HG02763 (cell line): ENCODE measurements around the gene PUM2.

Experiments
- ATAC-seq: cut with Tn5 transposase; IDR thresholded peaks from one replicate; pipeline ENCODE4 v1.9.1; 2021; ENCODE audit warnings: mild to moderate bottlenecking, moderate library complexity; ENCODE audit not compliant: unreplicated experiment

The PUM2 gene

GRCh38 chr2:20346565-20347381 lies 3.9 kb downstream of the PUM2 start:
- no peak for ATAC-seq

DNA sequence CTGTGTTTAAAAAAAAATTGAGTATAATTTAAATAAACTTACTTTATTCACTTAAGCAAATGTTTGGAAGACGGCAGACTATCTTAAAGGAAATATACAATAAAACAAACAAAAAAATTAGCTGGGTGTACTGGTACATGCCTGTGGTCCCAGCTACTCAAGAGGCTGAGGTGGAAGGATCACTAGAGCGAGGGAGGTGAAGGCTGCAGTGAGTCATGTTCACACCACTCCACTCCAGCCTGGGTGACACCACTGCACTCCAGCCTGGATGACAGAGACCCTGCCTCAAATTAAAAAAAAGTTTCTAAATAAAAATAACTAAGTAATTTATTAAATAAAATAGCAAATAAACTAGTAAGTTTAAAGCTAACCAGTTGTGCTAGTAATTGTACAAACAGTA lies 7.5 kb downstream of the PUM2 start:
- ATAC-seq: no peak

- ATAC-seq: no peak
Measured at GRCh38 chr2:20339012-20339411, 11.6 kb downstream of the PUM2 start.

DNA sequence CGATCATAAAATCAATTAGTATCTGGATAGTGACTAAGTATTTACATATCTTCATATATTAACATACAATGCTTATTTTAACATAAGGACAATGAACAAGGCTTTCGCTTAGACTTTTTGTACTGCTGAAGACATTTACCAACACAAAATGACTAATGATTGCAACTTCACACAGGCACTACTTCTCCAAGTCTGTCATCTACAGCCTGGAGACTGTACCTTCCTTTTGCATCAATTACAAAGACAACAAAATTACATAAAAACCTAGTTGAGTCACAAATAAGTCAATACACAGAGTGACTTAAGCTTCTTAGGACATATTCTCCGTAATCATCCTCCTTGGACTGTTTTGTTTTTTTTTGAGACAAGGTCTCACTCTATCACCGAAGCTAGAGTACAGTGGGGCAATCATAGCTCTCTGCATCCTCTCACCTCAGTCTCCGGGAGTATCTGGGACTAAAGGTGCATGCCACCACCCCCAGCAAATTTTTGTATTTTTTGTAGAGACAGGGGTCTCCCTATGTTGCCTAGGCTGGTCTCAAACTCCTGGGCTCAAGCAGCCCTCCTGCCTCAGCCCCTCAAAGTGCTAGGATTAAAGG lies 15.9 kb downstream of the PUM2 start:
- ATAC-seq: no peak

- ATAC-seq: no peak
Measured at GRCh38 chr2:20333738-20334137, 16.9 kb downstream of the PUM2 start.

- ATAC-seq: no peak
Measured at GRCh38 chr2:20330192-20330591, 20.5 kb downstream of the PUM2 start.

GRCh38 chr2:20327370-20327769 lies 23.3 kb downstream of the PUM2 start:
- ATAC-seq: no peak

GRCh38 chr2:20326163-20326780 lies 24.4 kb downstream of the PUM2 start:
- ATAC-seq: peak; percentile 68

DNA sequence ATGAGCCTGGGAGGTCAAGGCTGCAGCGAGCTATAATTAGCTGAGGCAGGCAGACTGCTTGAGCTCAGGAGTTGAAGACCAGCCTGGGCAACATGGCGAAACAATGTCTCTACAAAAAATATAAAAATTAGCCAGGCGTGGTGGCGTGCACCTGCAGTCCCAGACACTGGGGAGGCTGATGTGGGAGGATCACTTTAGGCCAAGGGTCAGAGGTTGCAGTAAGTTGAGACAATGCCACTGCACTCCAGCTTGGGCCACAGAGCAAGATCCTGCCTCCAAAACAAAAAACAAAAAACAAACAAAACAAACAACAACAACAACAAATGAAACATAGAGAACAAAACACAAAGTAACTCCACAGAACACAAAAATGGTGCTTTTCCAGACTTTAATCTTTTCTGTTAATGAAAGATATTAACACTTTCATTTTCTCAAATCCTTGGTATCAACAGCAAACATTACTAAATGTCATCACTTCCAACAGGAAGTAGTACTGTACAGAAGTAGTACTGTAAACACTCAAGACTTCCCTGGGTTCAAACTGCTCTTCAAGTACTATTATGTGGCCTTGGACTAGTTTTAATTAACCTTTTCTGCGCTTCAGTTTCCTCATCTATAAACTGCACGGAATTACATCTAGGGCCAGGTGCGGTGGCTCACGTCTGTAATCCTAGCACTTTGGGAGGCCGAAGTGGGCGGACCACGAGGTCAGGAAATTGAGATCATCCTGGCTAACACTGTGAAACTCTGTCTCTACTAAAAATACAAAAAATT lies 27.9 kb downstream of the PUM2 start:
- ATAC-seq: no peak

GRCh38 chr2:20317690-20318089 lies 33.0 kb downstream of the PUM2 start:
- ATAC-seq: no peak

DNA sequence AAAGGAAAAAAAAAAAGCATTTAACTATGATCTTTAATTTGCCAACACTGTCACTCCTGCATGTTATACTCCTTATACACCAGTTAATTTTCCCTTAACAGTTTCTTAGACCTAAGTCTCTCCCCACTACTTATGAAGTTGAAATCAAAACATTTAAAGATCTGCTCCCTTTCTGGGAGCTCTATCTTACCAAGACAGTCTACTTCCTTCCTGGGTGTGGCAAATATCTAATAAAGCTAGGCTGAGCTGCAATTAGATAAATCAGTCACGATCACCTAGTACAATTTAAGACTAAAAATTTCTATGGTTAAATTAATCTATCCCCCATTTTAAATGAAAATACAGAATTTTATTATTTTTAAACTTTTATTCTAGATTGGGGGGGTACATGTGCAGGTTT lies 33.4 kb downstream of the PUM2 start:
- no peak for ATAC-seq

DNA sequence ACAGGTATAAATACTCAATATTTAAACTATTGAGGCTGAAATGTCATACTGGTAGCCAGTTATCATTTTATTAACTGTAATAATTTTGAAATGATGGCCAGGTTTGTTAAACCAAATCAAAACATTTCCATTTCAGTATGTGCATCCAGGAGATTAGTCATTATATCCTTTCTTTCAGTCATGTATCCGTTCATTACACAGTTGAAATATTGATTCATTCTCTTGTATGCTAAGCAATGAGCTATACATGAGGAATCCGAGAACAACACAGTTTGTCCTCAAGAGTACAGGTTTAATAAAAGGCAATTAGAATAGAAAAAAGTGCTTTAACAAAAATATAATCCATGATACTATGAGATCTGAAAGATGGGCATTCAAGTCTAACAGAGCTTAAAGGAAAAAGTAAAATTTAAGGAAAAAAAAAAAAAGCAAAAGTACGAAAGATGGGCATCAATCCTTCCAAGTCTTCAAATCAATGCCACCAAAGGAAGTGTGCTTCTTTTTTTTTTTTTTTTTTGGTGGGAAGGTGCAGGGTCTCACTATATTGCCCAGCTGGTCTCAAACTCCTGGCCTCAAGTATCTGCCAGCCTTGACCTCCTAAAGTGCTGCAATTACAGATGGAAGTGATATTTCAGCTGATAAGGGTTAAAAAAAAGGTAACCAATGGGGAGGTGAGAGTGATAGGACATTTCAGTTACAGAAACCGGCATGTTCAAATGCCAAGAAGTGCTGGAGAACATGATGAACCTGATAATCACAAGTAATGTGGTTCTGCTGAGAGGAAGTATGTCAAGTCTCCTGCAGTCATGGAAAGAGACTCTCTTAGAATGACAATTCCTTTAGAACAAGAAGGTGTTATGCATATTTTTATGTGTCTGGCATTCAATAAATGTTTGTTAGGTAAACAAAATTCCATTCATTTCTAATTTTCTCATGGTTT lies 35.8 kb downstream of the PUM2 start:
- ATAC-seq: no peak

- no peak for ATAC-seq
Measured at GRCh38 chr2:20313659-20314058, 37.0 kb downstream of the PUM2 start.

DNA sequence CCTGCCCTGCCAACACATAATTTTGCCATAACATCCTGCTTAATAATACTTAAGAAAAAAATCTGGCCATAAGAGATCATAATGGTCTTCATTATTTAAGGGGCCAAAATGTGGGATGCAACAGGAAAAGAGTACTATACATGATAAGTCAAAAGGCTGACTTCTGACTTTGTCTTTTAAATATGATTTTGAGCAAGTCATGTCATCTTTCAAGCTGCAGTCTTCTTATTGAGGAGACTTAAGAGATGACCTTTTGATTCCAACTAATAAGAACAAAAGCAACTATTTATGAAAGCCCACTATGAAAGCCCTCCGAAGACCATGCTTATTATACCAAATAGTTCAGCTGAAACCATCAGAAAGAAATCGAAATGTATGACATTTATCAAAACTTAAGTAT lies 41.6 kb downstream of the PUM2 start:
- no peak for ATAC-seq

- ATAC-seq: no peak
Measured at GRCh38 chr2:20307311-20307710, 43.3 kb downstream of the PUM2 start.

- no peak for ATAC-seq
Measured at GRCh38 chr2:20304411-20304810, 46.2 kb downstream of the PUM2 start.

DNA sequence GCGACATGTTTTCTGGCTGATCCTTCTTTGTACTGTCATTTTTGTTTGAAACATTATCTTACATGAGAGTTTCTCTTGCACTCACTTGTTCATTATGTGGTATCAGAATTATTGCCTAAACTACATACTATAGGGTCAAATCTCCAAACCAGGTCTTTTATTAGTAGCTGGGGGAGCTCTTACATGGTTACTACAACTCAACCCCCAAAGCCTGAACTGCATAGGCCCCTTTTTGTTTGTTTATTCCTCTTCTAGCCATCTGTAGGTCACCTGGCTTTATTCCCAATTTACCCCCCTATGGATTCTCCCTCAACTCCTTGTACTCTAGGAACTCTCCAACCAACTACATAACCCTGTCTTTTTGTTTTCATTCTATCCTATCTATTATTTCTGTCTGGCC lies 46.7 kb downstream of the PUM2 start:
- ATAC-seq: no peak

- ATAC-seq: no peak
Measured at GRCh38 chr2:20302019-20302418, 48.6 kb downstream of the PUM2 start.

DNA sequence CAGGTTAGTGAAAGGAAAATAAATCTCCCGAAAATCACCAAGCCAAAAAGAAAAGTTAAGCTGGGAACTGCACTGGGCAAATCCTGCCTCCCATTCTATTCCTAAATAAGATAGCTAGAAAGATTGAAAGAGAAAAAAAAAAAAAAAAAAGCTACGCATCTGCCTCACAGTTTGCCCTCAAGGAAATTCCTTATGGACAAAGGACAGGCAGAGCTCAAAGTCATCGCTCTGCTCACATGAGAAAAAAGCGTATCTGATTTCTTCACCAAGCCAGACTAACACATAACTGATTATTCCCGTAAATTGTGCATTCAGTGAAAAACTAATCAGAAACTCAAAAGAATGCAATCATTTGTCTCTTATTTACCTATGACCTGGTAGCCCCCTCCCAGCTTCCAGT lies 50.0 kb downstream of the PUM2 start:
- no peak for ATAC-seq

GRCh38 chr2:20299113-20299512 lies 51.5 kb downstream of the PUM2 start:
- ATAC-seq: no peak
